DND-41 (cell line): ENCODE data around the gene C12orf75.

Source experiments
- ATAC-seq: fragments of 200-7000 bp; cut with Tn5 transposase; 3 replicates; pipeline ENCODE4 v1.9.1; 2021; ENCODE audit warnings: low read depth; ENCODE audit not compliant: insufficient read depth
- DNase-seq: peaks from one replicate; pipeline ENCODE4 v3.0.0-alpha.2; 2020
- H2AFZ ChIP-seq: 2 replicates; pipeline ENCODE4 v1.6.0; 2012; ENCODE audit warnings: low read depth, low read length
- H3K27ac ChIP-seq: 2 replicates; pipeline ENCODE4 v1.5.1; 2012; ENCODE audit warnings: low read length, inconsistent platforms
- H3K27me3 ChIP-seq: fragments of 200-600 bp; sonication (generic); 2 replicates; pipeline ENCODE4 v1.6.0; 2012; ENCODE audit warnings: low read length, mild to moderate bottlenecking, inconsistent platforms; ENCODE audit not compliant: insufficient read depth, poor library complexity
- H3K36me3 ChIP-seq: 2 replicates; pipeline ENCODE4 v1.5.1; 2012; ENCODE audit warnings: low read length, inconsistent platforms; ENCODE audit not compliant: insufficient read depth
- H3K4me1 ChIP-seq: 2 replicates; pipeline ENCODE4 v1.5.1; 2012; ENCODE audit warnings: mild to moderate bottlenecking, low read length; ENCODE audit not compliant: insufficient read depth
- H3K4me2 ChIP-seq: 2 replicates; pipeline ENCODE4 v1.6.0; 2012; ENCODE audit warnings: mild to moderate bottlenecking, moderate library complexity, low read length, inconsistent platforms; ENCODE audit not compliant: insufficient read depth
- H3K4me3 ChIP-seq, 2 experiments: fragments of 200-600 bp in 1 of 2; shearing (Covaris generic) in 1 of 2; 2 replicates each; pipeline ENCODE4 v1.5.1; 2012 to 2016; ENCODE audit warnings: inconsistent platforms in 2 of 2, low read length in 2 of 2, mild to moderate bottlenecking in 2 of 2, low read depth in 1 of 2, moderate library complexity in 1 of 2
- H3K79me2 ChIP-seq: 2 replicates; pipeline ENCODE4 v1.6.0; 2012; ENCODE audit warnings: low read length, inconsistent platforms; ENCODE audit not compliant: insufficient read depth
- H3K9ac ChIP-seq: 2 replicates; pipeline ENCODE4 v1.6.0; 2012; ENCODE audit warnings: low read depth, mild to moderate bottlenecking, inconsistent platforms, low read length, moderate library complexity
- H3K9me3 ChIP-seq: 2 replicates; pipeline ENCODE4 v1.5.1; 2012; ENCODE audit warnings: low read length, moderate library complexity, mild to moderate bottlenecking, inconsistent platforms; ENCODE audit not compliant: insufficient read depth, severe bottlenecking
- H4K20me1 ChIP-seq: 2 replicates; pipeline ENCODE4 v1.6.0; 2012; ENCODE audit warnings: low read length; ENCODE audit not compliant: insufficient read depth
- EZH2 ChIP-seq: IDR thresholded peaks from 3 replicates; pipeline ENCODE4 v1.6.1; 2012; ENCODE audit warnings: borderline replicate concordance, low read depth, mild to moderate bottlenecking, moderate library complexity, low read length, inconsistent platforms; ENCODE audit not compliant: severe bottlenecking
- TF ChIP-seq, protein P1 (sequence below): IDR thresholded peaks from 2 replicates; pipeline ENCODE4 v1.5.1; 2012; ENCODE audit warnings: borderline replicate concordance, low read length, moderate library complexity, mild to moderate bottlenecking; ENCODE audit not compliant: poor library complexity, severe bottlenecking; ENCODE audit errors: extremely low read depth

C12orf75 gene

DNA sequence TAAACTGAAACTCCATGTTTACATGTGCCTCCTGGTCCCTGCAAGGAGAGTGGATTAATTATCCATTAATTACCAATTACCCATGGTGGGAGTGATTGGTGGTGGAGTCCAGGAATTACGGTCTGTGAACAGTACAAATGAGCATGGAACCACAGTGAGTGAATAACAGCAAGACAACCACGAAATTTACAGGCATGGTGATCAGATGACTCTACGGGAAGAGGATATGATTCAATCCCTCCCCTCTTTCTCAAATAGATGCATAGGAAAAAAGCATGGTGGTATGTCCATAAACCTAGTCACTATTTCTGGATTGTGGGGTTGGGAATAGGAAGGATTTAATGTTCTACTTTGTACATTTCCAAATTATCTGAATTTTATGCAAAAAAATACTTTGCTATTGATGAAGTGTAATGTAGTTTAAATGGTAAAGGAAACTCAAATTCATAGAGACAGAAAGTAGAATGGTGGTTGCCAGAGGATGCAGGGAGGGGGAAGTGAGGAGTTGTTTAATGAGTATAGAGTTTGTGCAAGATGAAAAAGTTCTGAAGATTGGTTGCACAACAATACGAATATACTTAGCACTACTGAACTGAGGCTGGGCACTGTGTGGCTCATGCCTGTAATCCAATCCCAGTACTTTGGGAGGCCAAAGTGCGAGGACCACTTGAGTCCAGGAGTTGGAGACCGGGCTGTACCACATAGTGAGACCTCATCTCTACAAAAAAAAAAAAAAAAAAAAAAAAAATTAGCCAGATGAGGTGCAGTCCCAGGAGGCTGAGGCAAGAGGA lies 41.2 kb upstream of the C12orf75 start:
- ATAC-seq (no peak), DNase-seq (no peak)
- Histone ChIP-seq H3K36me3 (no peaks in the 10 kb centered on the region), H3K27ac (no peak overlapping the region), H3K79me2 (no peaks in the 10 kb centered on the region), H3K9me3 (no peaks in the 10 kb centered on the region), H3K4me3 (no peak overlapping the region), H4K20me1 (no peaks in the 10 kb centered on the region), H3K4me2 (no peak overlapping the region), H3K4me1 (no peaks in the 10 kb centered on the region), H2AFZ (no peak overlapping the region), H3K27me3 (no peaks in the 10 kb centered on the region), H3K9ac (no peak overlapping the region)
- no peak for TF ChIP-seq EZH2
- TF ChIP-seq, protein P1, sequence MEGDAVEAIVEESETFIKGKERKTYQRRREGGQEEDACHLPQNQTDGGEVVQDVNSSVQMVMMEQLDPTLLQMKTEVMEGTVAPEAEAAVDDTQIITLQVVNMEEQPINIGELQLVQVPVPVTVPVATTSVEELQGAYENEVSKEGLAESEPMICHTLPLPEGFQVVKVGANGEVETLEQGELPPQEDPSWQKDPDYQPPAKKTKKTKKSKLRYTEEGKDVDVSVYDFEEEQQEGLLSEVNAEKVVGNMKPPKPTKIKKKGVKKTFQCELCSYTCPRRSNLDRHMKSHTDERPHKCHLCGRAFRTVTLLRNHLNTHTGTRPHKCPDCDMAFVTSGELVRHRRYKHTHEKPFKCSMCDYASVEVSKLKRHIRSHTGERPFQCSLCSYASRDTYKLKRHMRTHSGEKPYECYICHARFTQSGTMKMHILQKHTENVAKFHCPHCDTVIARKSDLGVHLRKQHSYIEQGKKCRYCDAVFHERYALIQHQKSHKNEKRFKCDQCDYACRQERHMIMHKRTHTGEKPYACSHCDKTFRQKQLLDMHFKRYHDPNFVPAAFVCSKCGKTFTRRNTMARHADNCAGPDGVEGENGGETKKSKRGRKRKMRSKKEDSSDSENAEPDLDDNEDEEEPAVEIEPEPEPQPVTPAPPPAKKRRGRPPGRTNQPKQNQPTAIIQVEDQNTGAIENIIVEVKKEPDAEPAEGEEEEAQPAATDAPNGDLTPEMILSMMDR, result no peak

DNA sequence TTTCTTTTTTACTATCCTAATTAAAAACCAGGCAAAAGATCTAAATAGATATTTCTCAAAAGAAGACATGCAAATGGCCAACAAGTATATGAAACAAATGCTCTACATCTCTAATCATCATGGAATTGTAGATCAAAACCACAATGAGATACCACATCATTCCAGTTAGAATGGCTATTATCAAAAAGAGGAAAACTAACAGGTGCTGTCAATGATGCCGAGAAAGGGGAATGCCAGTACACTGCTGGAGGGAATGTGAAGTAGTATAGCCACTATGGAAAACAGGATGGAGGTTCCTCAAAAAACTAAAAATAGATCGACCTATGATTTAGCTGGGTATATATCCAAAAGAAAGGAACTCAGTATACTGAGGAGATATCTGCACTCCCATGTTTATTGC lies 39.0 kb upstream of the C12orf75 start:
- ATAC-seq (no peak), DNase-seq (no peak)
- TF ChIP-seq, protein P1, result no peak
- no peak for TF ChIP-seq EZH2
- no peaks in the 10 kb centered on the region for H3K79me2 ChIP-seq
- no peak overlapping the region for H2AFZ ChIP-seq
- no peaks in the 10 kb centered on the region for H3K27me3 ChIP-seq
- no peaks in the 10 kb centered on the region for H3K36me3 ChIP-seq
- no peak overlapping the region for H3K4me3 ChIP-seq
- H3K4me2 ChIP-seq, result no peak overlapping the region
- H3K27ac ChIP-seq, result no peak overlapping the region
- H4K20me1 ChIP-seq, result no peaks in the 10 kb centered on the region
- H3K9me3 ChIP-seq, result no peaks in the 10 kb centered on the region
- H3K9ac ChIP-seq, result no peak overlapping the region
- H3K4me1 ChIP-seq, result no peaks in the 10 kb centered on the region

DNA sequence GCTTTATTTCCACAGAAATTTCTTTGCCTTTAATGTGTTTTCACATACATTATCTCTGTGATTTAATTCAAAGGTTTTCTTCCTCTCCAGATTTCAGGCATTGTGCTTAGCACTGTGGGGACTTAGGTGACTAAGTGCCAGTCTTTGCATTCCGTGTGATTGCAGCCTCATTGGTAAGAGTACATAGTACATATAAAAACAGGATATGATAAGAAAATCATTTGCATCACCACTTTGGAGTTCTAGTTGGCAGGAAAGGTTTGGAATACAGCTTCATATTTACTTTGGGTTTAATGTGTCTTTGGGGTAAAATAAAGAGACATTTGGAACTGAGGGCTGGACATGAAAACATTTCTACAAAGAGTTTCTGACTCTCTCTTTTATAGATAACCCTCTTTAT lies 37.8 kb upstream of the C12orf75 start:
- no peak for DNase-seq

More for the DNA sequence above, 37.8 kb upstream of the C12orf75 start:
- Histone ChIP-seq H4K20me1 (no peaks in the 10 kb centered on the region), H3K4me2 (no peak overlapping the region), H3K9me3 (peaks cover 2% of the 10 kb centered on the region), H3K27me3 (no peaks in the 10 kb centered on the region), H3K79me2 (no peaks in the 10 kb centered on the region), H2AFZ (no peak overlapping the region), H3K36me3 (no peaks in the 10 kb centered on the region), H3K4me3 (no peak overlapping the region), H3K9ac (no peak overlapping the region), H3K4me1 (no peaks in the 10 kb centered on the region), H3K27ac (no peak overlapping the region)
- no peak for ATAC-seq
- TF ChIP-seq EZH2, result no peak
- TF ChIP-seq, protein P1, result no peak
